Activated CD4-positive, CD25-positive, alpha-beta regulatory T cell treated with anti-CD3 and anti-CD28 coated beads, Interleukin-2, amount 50 U/mL, for 24 hours (primary cell): ENCODE results near the gene PPP1R15B.

ENCODE experiments used
- ATAC-seq, 2 donors: fragments of 150-1000 bp; cut with Tn5 transposase; one replicate each; pipeline ENCODE4 v1.10.0; 2021; ENCODE audit warnings: mild to moderate bottlenecking in 1 of 2, moderate library complexity in 1 of 2

Gene PPP1R15B

DNA sequence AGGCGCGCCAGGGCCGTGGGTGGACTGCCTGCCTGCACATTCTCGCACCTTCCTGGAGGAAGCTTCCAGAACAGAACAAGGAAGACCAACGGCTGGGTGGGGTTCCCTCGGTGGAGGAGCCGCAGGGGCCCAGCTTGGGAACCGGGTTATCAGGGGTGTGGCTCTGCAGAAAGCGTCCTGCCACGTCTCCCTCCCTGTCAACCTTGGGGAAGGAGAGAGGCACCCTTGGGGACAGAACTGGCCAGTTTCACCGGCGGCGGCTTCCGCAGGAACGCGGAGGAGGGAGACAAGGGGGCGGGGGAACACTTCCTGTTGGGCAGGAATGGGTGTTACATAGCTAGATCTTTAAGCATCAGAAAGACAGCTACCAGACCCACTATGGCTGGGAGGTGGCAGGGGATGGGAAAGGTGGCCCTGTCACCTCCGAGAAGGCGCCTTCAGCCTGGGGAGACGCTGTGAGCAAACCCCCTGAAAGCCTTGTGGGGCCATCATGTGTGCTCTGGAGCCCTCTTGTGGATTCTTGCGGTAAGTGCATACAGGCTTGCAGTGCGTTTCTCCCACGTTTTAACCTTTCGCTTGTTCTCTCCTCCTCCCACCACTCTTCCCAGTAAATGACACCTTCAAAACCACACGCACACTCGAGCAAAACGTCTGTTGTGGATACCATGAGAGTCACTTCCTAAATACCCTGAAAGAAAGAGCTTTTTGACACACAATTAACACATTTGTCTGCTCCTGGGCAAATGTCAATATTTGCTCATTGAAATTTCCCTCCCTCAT, 48.1 kb downstream of the PPP1R15B start:
- peak; percentile 74 to 79 for ATAC-seq

DNA sequence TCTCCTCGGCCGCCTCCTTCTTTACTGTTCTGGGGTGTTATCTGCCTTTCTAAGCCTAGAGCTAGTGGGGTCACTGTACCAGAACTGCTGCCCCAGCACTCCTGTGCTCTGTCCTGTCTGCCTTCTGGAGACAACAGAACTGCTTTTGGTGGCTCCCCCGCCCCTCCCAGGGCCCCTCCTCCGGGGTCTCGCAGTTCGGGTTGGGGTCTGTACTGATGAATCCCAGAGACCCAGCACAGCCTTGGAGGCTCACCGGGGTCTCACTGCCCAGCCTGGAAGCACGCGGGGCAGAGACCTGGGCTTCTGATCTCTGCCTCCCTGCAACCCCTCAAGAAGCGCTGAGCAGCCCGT, 48.7 kb downstream of the PPP1R15B start:
- no peak for ATAC-seq

DNA sequence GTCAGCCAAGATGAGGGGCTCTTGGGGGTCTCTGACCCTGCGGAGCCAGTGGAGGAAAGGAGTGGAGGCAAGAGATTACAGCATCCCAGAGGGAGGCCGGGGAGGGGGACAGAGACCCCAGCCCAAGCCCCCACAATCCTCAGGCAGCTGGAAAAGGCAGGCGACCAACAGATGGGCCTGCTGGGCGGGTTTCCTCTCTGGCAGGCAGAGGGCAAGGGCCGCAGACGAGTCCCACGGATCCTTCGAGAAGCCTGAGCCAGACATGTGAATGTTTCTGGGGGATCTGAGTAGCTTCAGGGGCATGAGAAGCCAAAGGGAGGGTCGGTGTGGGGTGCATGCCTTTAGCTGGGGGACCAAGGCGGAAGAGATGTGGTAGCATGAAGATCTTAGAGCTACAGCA, 49.8 kb downstream of the PPP1R15B start:
- no peak for ATAC-seq

DNA sequence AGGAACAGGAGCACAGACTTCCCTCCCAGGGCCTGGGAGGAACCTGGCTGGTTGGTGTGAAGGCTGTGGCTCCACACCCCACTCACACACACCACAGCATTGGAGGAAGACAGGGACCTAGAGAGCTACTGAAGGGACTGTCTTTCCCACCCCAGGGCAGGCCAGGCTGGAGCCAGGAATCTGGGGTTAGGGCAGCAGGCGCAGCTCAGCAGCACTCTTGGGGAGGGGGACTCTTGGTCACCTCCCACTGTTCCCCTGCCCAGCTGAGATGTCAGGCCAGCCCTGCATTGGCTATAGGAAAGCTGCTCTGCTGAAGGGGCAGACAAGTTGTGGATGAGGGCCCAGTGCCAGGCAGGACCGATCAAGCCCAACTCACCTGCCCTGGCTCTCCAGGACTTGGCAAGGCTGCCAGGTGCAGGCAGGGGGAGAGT, 50.3 kb downstream of the PPP1R15B start:
- ATAC-seq: no peak

DNA sequence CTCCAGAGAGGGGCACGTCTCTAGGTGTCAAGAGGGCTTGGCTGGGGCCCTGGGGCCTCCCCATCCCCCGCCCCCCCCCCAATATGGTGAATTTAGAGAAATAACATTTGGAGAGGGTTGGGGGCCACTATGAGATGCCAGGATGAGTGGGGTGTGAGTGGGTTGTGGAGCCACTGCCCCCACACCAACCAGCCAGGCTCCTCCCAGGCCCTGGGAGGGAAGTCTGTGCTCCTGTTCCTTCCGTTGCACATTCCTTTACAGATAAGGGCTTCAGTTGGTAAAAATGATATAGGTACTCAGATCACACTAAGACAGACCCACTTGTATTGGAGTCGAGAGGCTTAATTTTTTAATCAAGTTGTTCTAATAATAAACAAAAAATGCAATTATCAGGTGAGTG, 51.3 kb downstream of the PPP1R15B start:
- ATAC-seq: no peak

DNA sequence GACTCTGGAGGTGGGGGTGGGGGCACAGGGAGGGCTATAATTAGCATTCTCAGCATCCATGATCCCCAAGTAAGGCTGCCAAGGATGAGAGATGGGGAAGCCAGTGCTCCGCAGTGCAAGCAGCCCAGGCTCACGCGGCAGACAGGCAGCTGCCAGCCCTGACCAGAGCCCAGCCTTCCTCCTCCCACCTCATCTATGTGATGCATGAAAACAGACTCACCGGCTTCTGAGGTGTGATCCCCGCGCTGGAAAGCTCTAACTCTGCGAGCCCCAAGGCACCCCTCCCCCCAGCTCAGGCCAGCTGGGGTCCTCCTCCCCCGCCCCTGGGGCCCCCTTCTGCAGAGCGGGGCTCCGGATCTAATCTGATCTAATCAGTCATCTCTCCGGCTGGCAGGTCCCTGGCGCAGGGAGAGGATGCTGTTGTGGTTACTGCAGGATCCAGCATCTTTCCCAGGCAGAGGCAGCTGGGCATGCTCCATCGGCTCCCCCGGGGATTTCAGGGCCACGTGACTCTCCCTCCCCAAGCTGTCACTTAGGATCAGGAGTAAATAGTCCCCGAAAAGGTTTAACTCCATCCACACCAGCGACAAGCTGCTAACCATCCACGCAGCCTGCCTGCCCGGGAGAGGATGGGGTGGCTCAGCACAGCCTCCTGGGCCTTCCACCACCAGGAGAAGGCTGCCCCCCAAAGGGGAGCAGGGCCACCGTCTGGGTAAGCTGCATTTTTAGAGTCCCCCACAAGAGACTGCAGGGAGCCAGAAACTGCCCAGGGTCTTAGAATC, 52.0 kb downstream of the PPP1R15B start, which contains the start of gene PLEKHA6:
Gene PLEKHA6 (minus strand): TSS at position 456 of the 782 bp plus-strand sequence. CDS start 86,202 bp downstream, outside the sequence.
- ATAC-seq: no peak

DNA sequence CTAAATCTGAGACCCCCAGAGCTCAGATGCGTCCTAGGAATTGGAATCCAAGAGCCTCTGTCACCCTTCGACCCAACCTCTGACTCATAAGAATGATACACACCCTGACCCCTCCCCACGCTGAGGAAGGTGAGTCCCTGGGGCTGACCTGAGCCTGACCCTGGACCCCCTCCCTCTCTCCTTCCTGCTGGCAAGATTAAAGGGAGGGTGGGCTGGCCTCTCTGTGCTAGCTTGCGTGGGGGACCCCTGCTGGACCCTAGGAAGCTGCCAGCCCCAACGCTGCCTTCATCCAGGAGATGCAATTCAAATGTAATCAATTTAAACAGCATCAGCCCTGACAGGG, 52.5 kb downstream of the PPP1R15B start:
- ATAC-seq: no peak

DNA sequence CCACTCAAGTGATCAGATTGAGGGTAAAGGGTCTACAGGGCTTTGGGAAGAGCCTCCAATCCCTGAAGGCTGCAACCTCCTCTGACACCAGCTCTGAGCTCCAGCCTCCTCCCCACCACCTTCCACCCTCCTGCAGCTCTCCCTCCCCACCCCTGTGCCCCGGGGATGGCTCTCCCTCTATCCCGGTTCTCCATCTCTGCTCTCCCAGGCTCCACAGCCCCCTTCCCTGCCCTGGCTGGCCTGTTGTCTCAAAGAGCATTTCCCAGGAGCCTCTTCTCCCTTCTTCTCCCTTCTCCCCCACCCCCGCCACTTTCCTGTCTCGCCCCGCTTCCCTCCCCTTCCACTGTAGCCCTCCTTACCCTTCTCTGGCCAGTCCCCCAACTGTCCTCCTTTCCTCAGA, 53.0 kb downstream of the PPP1R15B start:
- no peak for ATAC-seq

DNA sequence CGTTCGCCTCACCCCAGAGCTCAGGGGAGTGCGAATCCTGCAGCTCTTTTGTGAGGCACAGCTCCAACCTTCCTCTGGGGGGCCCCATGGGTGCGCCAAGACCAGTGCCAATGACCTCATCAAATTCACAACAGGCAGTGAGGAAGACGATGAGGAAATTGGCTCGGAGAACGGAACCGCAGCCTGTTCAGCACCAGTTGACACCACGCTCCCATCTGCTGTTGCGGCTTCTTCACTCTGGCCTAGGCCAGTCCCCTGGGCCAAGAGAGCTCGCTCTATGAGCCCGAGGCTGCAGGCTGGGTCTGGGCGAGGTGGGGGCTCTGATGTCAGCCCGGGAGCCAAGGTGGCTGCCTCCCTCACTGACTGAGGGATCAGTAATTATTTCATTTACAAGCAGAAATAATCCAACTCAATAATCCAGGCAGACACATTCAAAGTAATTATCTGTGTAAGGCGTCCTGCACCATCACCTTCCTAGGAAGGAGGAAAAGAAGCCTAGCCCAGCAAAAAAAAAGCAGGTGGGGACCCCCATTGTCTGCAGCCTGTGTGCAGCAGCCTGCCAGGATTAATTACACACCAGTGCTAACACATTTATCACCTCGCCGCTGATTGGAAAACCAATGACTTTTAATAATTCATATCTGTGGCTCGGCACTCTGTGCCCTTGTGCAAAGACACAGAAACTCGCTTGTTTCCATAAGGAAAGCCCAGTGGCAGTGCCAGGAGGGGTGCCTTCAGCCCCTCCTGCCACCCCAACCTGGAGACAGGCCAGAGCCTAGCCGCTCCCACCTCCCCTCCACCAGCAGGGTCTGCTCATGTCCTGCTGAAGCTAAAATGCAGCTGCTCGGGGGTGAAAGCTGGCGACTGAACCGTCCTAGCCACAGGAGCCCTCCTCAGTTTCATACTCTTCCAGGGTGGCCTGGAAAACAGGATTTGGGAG, 53.8 kb downstream of the PPP1R15B start:
- no peak for ATAC-seq

DNA sequence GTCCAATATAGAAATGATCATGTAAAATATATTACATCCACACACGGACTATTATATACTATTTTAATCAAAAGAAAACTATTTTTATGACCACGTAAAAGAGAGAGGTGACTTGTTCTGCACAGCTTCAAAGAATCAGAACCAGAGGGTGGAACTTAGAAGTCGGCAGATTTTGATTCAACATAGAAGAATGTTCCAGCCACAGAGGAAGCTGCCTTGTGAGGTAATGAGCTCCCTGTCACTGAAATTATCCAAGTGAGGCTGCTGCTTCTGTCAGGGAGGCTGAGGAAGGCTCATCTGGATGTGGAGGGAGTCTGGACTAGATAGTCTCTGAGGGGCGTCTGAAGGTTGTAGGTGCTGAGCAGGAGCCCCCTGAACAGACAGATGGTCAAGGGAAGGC, 54.6 kb downstream of the PPP1R15B start:
- ATAC-seq: no peak

DNA sequence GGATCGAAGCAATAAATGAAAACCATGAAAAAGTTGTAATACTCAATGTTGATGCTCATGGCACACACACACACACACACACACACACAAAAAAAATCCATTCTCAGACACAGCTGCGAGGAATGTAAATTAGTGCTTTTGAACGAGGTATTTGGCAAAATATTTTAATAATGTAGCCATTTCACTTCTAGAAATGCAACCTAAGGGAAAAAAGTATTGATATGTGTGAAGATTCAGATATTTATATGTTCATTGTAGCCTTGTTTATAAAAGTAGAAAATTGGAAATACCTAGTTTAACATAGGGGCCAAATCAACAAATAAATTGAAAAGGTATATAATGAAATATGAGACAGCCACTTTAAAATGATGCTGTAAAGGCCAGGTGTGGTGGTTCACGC, 55.7 kb downstream of the PPP1R15B start:
- no peak for ATAC-seq

DNA sequence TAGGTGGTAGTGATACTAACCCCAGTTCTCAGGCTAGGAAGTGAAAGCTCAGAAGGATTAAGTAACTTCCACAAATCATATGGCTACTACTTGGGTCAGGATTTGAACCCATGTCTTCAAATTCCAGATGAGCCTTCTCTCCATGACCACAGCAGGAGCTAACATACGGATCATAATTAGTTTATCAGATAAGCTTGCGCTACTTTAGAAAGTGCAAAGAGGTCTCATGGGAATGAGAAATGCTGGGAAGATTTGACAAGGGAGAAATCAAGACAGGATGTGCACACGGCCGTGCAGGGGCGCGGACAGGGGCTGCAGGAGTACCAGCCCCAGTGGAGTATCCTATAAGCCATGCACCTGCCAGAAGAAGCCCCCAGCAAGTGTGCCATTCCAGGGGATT, 57.0 kb downstream of the PPP1R15B start:
- ATAC-seq: no peak
